CD4-positive, alpha-beta T cell treated with Interleukin-17A for 4 hours (primary cell): ENCODE measurements around the gene SNRPA.
A peak's percentile ranks its signal among the peaks of the same experiment; 100 is the strongest.

Experiments used
- DNase-seq: peaks from one replicate; pipeline ENCODE4 v3.0.0-alpha.2; 2020; ENCODE audit warnings: mixed read lengths

SNRPA gene

DNA sequence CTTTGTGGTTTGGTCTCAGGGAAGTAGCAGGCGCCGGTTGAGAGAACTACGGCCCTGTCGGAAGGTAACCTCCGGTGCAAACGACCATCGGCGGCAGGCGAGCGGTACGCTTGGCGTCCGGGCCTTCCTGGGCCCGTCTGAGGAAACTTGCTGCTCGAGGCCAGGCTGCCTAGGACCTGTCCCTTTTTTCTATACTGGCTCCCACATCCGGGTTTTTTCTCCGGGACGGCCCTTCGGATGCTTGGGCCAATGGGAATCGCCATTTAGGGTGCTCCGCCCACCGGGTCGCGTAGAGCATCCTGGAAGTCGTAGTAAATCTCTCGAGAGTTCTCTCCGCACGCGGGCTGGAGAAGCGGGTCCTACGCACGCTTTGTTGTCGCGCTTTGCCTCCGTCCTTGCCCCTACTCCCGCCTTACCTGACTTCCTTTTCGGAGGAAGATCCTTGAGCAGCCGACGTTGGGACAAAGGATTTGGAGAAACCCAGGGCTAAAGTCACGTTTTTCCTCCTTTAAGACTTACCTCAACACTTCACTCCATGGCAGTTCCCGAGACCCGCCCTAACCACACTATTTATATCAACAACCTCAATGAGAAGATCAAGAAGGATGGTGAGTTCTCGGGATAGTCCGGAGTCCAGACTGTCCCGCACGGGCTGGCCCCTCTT lies at the start of gene SNRPA:
SNRPA (plus strand) TSS at position 330 of the 664 bp plus-strand sequence; CDS start at position 536, 206 bp downstream.
- DNase-seq = peak; percentile 96

DNA sequence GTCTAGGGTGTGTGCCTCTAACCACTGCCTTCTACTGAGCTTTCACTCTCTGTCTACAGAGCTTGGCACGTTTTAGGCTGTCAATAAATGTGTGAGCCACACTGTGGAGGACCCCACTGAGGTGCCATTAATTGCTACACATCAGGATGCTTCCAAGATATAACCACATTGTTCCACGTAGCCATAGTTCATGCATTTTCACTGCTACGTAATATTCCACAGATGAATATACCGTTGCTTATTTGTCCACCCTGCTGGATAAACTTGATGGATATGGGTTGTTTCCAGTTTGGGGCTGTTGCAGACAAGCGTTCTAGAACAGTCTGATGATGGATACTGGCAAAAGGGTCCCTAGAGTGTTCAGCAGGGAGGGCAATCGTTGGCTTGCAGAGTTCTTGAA lies 49.2 kb upstream of the SNRPA start:
- no peak for DNase-seq

DNA sequence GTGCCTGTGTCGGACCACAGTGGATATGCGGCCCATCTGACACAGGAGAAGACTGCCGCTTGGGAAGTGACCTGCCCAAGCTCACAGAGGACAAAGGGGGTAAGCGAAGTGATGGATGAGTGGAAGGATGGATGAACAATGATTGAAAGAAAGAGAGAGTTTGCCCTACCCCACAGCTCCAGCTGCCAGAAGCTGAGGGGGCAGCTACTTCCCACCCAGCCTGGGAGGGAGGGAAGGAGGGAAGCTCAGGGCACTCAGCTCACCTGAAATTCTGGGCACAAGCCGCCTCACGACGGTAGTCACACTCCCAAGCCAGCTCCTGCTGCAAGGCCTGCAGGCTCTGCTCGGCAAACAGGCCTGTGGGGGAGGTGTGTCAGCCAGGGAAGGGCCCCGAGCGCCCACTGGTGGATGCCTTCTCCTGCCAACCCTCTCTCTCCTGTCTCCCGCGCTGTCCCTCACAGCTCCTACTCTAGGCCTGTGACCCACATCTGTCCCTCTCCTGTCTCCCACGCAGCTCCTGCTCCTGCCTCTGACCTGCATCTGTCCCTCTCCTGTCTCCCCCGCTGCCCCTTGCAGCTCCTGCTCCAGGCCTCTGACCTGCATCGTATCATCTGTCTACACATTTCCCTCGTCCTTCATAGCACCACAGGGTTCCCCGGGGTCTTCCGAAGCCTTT lies 48.5 kb upstream of the SNRPA start:
- no peak for DNase-seq

DNA sequence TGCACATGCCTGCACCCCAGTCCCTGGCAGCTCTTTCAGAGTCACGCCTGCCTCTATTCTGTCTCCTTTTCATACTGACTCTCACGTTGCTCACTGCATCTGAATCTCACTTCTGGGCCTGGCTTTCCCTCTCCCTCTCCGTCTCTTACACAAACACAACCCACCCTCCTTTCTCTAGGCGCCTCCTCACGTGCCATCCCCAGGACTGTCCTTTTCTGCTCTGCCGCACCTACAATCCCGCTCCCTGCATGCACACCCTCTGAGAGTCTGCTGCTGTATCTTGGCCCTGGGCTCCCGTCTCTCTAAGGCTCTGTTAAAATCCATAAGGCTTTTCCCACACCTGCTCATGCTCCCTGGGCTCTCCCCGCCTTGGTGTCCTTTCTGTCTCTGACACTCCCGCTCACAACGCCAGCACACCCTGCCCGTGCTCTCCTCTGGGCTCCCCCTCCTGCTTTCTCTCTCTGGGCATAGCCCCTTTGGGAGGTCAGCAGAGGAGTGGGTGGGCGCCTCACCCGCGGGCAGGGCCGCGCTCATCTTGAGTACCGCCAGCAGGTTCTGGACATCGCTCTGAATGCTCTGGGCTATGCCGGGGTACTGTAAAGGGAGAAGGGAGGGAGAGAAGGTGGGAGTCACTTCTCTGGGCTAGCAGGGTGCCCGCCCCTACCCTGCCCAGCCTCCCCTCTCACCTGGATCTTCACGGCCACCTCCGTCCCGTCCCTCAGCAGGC lies 47.8 kb upstream of the SNRPA start:
- DNase-seq = no peak

DNA sequence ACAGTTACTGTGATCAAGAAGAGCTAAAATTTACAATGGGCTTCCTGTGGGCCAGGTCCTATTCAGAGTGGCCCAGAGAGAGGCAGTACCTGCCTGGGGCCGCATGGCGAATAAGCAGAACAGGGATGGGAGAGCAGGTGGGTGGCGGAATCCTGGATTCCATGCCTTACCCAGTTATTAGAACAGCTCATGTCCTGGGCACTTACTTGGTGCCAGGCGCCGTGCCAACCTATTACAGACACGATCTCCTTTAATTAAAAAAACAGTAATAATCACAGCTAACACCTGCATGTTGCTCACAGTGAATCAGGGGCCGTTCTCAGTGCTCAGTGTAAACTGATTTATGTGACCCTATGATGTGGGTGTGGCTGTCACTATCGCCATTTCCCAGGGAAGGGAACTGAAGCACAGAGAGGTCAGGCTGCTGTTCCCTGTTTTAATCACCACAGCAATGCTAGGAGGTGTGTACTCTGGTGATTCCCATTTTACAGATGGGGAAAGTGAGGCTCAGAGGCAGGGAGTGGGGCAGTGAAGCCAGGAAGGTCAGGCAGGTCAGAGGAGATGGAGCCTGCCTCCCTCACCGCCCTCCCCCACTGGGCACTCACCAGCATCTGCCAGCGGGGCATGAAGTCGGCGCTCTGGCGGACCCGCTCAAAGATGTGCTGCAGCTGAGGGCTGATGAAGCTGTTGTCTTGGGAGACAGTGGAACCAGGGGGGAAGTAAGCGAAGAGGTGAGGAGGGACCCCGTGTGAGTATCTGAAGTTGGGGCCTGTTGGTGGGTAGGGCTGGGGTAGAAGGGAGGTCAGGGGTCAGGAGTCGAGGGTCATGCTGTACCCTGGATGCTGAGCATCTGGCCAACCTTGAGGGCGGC lies 46.3 kb upstream of the SNRPA start:
- no peak for DNase-seq

DNA sequence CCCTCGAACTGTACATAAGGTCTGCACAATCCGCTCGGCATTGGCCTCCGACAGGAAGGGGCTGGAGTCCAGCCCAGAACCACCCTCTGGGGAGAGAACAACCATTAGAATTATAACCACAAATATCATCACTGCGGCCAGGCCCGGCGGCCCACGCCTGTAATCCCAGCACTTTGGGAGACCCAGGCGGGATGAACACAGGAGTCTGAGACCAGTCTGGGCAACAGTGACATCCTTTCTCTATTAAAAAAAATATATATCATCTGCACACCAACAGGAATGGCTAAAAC lies 45.7 kb upstream of the SNRPA start:
- no peak for DNase-seq

DNA sequence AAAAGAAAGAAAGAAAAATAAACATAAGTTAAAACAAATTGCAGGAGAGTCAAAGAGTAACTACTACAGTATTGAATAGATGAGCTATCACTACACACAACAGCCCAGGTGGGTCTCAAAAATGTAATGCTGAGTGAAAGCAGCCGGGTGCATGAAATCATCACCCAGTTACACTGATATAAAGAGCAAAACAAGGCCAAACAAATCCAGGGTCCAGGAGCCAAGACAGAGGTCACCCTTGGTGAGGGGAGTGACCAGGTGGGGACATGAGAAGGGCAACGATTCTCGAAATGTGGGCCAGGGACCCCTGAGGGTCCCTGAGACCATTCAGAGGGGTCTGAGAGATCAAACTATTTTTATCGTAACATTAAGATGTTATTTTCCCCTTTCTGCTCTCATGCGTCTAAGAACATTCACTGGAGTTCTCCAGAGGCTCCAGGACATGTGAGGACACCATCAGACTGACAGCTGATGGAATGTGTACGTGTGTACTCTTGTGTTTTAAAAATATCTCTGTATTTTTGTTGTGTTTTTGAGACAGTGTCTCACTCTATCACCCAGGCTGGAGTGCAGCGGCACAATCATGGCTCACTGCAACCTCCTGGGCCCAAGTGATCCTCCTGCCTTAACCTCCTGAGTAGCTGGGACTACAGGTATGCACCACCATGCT lies 44.9 kb upstream of the SNRPA start:
- no peak for DNase-seq

DNA sequence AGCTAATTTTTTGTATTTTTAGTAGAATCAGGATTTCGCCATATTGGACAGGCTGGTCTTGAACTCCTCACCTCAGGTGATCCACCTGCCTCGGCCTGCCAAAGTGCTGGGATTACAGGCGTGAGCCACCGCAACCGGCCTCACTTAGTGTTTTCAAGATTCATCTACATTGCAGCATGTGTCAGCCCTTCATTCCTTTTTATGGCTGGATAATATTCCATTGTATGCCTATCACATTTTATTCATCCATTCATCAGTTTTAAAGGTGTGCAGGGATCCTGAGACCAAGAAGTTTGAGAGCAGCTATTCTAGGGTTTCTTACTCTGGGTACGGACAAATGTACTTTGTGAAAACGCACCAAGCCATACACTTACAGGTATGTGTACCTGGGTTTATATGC lies 43.4 kb upstream of the SNRPA start:
- DNase-seq = no peak

DNA sequence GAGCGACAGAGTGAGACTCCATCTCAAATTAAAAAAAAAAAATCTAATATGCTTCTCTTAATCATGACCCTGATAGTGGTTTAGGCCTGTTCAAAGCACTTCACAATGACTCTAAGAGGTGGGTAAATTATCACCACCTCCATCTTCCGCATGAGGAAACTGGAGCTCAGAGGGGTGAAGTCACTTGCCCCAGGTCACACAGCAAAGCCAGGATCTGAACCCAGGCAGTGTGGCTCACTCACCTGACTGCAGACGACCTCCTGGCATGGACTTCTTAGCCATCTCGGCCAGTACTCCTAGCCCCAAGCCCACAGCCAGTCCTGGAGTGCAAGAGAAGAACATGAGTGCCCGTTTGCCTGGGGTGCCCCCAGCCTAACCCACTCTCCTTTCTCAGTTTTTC lies 41.2 kb upstream of the SNRPA start:
- no peak for DNase-seq

DNA sequence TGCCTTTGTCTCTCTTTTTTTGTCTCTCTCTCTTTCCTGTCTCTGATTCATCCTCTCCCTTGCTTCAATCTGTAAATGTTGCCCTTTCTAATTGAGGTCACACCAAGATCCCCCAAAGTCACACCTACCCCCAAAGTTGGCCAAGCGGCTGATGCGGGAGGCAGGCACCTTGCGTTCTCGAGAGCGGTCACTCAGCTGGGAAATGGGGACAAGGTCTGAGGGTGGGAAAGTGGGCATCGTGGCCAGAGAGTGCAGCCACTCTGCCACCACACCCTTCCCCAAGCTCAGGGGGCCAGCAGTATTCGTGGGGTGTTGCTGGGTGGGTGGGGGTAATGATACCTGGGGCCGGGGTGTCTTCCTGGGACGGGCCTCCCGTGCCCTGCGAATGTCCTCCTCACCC lies 37.1 kb upstream of the SNRPA start:
- DNase-seq = no peak

DNA sequence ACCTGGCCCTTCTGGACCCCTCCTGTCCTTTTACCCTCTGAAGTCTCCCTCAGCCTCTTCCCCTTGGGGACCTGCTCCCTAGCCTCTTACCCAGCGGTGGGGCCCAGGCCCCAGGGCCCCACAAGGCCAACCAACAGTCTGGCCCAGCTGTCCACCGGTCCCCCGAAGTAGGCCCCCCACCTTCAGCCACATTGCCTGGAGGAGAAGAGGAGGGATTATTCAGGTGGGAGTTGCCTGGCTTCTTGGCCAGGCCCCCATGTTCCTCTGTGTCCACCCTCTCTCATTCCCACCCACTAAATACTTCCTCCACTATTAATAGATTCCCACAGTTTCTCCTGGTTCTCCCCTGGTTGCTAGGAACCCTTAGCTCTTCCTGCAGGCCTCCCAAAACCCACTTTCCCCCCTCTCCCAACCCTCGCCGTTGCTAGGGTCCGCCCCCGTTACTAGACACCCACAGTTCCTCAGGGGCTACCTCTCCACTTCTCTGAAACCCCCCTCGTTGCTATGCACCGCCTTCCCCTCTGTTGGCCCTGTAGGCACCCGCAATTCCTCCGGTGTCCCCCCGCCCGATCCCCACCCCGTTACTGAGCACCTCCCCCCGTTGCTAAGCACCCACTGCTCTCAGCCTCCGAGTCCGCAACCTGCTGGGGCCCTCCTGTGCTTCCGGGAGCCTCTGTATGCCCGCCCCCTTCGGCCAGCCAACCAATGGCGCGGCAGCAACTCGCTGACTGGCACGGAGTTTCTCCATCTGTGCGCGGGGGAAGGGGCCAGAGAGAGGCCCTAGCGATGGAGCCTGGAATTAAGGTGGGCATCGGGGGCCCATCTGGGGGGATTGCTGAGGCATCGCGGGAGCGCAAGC lies 36.3 kb upstream of the SNRPA start:
- DNase-seq = peak; percentile 95

DNA sequence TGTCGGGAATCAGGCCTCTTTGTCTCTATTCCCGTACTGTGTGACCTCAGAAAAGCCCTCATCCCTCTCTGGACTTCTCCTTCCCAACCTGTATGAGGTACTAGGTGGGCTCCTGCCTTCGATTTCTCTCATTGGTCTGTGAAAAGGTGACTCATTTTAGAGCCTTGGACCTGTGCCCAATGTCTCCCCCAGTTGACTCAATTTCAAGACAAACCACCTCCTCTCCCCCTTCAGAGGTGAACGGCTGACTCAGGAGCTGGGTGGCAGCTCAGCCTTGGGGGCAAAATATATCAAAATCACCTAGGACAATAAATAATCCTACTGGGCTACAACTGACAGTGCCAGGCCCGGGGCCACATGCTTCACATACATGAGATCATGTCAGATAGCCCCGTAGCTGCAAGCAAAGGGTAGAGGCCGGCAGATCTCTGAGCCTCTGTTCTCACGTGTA lies 34.9 kb upstream of the SNRPA start:
- peak; percentile 89 for DNase-seq

DNA sequence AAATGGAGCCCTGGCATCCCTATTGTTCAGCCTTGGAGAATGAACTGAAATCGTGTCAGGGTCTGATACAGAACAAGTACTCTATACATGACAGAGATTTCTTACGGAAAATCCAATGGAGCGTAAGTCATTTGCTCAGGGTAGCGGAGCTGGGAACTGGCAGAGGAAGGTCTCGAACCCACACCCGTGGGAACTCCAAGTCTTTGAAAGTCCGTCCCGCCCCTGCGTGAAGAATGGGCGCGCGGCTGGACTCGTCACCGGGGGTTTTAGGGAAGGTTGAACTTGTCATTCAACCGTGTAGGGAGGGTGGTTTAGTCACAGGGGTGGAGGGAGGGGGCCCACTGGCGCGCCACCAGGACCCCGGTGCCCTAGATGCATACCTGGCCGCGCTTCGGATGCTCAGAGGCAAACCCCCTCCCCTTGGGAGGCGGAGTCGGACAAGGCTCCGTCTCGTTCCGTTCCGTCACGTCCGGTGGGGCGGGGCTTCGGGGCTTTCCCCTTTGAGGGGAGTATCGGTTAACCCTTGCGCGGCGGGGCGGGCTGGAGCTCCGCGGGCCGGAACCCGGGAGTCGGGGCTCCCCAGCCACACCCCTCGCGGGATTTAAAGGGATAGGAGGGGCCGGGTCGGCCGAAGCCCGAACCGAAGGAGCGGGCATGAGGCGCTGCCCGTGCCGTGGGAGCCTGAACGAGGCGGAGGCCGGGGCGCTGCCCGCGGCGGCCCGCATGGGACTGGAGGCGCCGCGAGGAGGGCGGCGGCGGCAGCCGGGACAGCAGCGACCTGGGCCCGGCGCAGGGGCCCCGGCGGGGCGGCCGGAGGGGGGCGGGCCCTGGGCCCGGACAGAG lies 34.3 kb upstream of the SNRPA start, which contains the start of the genes COQ8B and ITPKC:
COQ8B (minus strand) TSS at position 405 of the 843 bp plus-strand sequence. CDS start 2,254 bp downstream, outside the sequence.
ITPKC (plus strand) TSS at position 631 of the 843 bp plus-strand sequence; CDS start at position 655, 24 bp downstream.
- peak; percentile 100 for DNase-seq

DNA sequence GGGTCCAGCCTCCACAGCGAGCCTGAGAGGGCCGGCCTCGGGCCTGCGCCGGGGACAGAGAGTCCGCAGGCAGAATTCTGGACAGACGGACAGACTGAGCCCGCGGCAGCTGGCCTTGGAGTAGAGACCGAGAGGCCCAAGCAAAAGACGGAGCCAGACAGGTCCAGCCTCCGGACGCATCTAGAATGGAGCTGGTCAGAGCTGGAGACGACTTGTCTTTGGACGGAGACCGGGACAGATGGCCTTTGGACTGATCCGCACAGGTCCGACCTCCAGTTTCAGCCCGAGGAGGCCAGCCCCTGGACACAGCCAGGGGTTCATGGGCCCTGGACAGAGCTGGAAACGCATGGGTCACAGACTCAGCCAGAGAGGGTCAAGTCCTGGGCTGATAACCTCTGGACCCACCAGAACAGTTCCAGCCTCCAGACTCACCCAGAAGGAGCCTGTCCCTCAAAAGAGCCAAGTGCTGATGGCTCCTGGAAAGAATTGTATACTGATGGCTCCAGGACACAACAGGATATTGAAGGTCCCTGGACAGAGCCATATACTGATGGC lies 33.6 kb upstream of the SNRPA start:
- peak; percentile 6 for DNase-seq

DNA sequence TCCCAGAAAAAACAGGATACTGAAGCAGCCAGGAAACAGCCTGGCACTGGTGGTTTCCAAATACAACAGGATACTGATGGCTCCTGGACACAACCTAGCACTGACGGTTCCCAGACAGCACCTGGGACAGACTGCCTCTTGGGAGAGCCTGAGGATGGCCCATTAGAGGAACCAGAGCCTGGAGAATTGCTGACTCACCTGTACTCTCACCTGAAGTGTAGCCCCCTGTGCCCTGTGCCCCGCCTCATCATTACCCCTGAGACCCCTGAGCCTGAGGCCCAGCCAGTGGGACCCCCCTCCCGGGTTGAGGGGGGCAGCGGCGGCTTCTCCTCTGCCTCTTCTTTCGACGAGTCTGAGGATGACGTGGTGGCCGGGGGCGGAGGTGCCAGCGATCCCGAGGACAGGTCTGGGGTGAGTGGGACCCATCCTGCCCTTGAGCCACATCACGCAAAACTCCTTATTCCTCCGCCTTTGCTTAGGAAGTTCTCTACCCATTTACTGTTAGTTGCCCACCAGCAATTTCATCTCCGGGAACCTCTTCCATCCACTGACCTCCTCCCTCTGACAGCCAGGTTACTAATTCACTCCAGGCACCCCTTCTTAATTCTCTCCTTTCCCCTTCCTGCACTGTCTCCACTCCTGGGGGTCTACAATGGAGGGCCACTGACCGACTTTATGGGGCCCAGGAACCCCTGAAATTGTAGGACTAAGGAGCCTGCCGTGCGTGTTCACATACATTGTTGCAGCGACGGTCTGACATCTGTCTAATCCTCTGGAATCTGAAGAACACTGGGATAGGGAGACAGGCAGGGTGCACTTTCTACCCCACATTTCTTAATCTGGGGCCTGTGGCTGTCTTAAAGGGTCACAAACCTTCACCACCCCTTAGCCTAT lies 32.9 kb upstream of the SNRPA start:
- no peak for DNase-seq

DNA sequence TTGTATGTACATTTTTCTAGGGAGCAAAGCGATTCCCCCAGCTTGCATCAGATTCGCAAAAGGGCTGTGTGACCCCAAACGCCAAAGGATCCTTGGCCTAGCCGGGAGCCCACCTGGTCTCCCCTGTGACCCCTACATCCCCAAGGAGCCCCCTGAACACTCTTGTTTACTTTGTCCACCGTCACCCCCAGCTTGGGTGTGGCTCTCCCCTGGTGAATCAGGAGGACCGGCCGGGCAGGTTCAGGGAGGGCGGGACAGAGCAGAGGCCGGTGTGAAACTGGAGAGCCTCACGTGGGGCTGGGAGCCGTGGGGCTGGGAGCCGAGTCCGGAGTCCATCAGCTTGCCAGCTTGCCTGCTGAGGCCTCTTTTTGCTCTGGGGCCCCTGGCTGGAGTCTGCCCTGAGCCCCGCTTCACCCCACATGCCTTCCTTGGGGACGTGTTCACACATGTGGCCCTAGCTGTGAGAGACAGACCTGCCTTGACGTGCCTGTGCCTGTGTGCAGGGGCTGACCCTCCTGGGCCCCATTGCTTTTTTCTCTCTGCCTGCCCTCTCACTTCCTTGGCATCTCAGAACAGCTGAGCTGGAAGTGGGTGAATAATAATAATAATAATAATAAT lies 32.1 kb upstream of the SNRPA start:
- no peak for DNase-seq

DNA sequence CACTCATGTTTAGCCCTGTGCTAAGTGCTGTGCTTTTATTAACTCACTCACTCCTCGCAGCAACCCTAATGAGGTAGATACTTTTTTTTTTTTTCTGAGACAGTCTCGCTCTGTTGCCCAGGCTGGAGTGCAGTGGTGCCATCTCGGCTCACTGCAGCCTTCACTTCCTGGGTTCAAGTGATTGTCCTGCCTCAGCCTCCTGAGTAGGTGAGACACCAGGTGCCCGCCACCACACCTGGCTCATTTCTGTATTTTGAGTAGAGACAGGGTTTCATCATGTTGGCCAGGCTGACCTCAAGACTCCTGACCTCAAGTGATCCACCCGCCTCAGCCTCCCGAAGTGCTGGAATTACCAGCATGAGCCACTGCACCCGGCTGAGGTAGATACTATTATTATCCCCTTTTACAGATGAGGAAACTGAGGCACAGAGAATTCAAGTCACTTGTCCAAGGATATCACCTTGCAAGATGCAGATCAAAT lies 31.5 kb upstream of the SNRPA start:
- no peak for DNase-seq

DNA sequence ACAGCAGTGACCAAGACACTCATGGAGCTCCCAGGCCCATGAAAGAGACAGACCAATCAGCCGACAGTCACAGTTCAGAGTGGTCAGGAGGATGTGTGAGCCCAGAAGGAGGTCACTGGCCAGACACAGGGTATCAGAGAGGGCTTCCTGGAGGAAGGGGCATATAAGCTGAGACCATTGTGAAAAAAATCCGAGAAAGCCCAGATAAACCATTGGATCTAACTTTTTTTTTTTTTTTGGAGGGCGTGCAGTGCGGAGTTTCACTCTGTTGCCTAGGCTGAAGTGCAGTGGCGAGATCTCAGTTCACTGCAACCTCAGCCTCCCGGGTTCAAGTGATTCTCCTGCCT lies 29.9 kb upstream of the SNRPA start:
- DNase-seq = no peak
